GM12874 (cell line): Measurements from ENCODE around the gene PPL.

ENCODE experiments used
- CTCF ChIP-seq: IDR thresholded peaks from 2 replicates; pipeline ENCODE4 v1.5.1; 2011; ENCODE audit warnings: low read depth, mild to moderate bottlenecking, control low read depth, low read length, moderate library complexity; ENCODE audit not compliant: insufficient read depth

Gene PPL

GRCh38 chr16:4891097-4891885 lies 45.7 kb downstream of the PPL start:
- no peak for TF ChIP-seq CTCF

GRCh38 chr16:4890686-4891085 lies 46.3 kb downstream of the PPL start:
- no peak for TF ChIP-seq CTCF

- no peak for TF ChIP-seq CTCF
These were observed 46.9 kb downstream of the PPL start for GRCh38 chr16:4890026-4890425.

GRCh38 chr16:4888428-4889135 lies 48.4 kb downstream of the PPL start:
- TF ChIP-seq CTCF, result no peak

- TF ChIP-seq CTCF, result no peak
These were observed 50.8 kb downstream of the PPL start for GRCh38 chr16:4886151-4886550.

- TF ChIP-seq CTCF, result no peak
These were observed 51.7 kb downstream of the PPL start for GRCh38 chr16:4884972-4885874.

GRCh38 chr16:4884209-4884608 lies 52.7 kb downstream of the PPL start:
- TF ChIP-seq CTCF, result no peak
